Esophagus muscularis mucosa (tissue), 3 donors: ENCODE results near the gene IFNL1.

ENCODE experiments used
- CTCF ChIP-seq, 3 experiments: fragments of 200-600 bp in 2 of 3; fragments of 450-650 bp in 1 of 3; sonication (generic) in 2 of 3; IDR thresholded peaks; one replicate each; pipeline ENCODE4 v1.5.1; 2017 to 2019; ENCODE audit warnings: antibody characterized with exemption in 3 of 3, mild to moderate bottlenecking in 2 of 3, moderate library complexity in 1 of 3
- POLR2AphosphoS5 ChIP-seq, 2 donors: sonication (generic); formaldehyde crosslinking; IDR thresholded peaks; one replicate each; pipeline ENCODE4 v1.6.1; 2017; ENCODE audit warnings: antibody characterized with exemption in 2 of 2

- TF ChIP-seq POLR2AphosphoS5 (IDR thresholded peaks at IDR 0.05) (no peak), CTCF (IDR thresholded peaks at IDR 0.05) (no peak)
Observed at GRCh38 chr19:39277598-39277997, 18.6 kb upstream of the IFNL1 start.
